HS-27A (cell line): ENCODE measurements around the gene TRNP1.
A peak's percentile ranks its signal among the peaks of the same experiment; 100 is the strongest.
"Not testable (repeated sequence)": the region's sequence is repeated elsewhere in the genome, so short reads cannot be mapped to it uniquely, and the experiment has no call there.

Experiments used
- DNase-seq: peaks from one replicate; pipeline ENCODE4 v3.0.0-alpha.2; 2012; ENCODE audit warnings: low read depth, missing footprints

TRNP1 gene, protein sequence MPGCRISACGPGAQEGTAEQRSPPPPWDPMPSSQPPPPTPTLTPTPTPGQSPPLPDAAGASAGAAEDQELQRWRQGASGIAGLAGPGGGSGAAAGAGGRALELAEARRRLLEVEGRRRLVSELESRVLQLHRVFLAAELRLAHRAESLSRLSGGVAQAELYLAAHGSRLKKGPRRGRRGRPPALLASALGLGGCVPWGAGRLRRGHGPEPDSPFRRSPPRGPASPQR

DNA sequence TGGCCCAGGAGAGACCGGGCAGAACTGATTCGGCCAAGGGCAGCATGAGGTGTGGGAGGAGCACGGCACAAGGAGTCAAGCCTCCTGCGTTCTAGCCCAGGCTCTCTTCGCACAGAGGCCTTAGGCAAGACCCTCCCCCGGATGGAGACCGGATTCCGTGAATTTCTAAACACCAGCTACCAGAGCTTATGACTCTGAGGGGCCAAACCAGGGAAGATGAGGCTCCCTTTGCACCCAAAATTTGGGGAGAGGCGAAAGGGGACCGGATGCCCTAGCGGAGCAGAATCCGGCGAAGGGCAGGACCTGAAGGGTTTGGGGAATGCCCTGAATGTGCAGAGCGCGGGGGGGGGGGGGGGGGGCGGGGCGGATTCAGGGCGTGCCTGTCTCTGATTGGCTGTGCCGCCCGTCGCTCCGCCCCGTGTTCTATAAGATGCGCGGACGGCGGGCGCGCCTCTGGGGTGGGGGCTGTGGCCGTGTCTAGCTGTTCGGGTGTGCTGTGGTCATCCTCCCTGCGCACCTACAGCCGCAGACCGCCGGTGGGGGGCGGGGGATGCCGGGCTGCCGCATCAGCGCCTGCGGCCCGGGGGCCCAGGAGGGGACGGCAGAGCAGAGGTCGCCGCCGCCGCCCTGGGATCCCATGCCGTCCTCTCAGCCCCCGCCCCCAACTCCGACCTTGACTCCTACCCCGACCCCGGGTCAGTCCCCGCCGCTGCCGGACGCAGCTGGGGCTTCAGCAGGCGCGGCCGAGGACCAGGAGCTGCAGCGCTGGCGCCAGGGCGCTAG is at the start of gene TRNP1:
TSS of gene TRNP1 (plus strand) at position 456 of the 783 bp plus-strand sequence. CDS start at position 551, 95 bp downstream.
- DNase-seq = peak; percentile 45

DNA sequence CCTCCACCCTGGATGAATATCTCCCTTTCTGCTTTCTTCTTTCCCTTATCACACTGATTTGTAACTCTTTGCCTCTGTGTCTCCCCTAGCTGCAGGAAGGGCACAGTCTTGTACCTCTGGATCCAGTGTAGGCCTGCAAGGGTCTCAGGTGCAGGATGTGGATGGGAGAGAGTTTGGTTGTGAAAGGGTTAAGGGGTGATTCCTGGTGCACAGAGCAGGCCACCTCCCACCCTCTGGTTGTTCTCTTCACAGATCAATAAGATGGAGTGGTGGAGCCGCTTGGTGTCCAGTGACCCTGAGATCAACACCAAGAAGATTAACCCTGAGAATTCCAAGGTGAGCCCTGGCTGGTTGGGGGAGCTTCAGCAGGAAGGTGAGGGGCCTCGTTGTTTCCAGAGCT is 48.4 kb upstream of the TRNP1 start:
- DNase-seq = no peak

DNA sequence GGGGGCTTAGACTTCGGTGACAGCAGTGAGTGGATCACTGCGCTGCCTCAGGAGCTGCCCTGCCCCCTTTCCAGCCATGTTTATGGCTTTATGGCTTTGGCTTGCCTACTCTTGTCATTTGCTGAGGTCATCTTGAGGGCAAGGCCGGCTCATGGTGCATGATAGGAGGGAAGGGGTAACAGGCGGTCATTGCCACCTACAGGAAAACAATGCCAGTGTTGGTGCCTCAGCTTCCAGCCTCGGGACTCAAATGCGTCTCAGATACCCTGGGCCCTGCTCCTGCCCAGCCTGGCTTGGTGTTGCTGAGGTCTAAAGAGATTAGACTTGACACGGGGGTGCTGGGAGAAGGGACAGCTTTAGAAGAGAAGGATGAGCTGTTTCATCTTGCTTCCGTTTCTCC is 47.8 kb upstream of the TRNP1 start:
- no peak for DNase-seq

DNA sequence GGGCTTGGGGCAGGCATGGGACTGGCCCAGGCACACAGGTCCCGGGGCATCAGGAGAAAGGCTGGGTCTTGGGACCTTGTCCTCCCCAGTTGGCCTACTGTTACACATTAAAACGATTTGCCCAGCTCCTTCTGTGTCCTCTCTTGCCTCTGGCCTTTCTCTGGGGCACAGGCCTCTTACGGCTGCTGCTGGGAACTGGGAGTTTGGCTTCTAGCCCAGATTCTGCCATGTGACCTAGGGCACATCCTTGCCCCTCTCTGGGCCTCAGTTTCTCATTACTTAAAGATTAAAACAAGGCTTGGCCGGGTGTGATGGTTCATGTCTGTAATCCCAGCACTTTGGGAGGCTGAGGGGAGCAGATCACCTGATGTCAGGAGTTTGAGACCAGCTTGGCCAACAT is 47.2 kb upstream of the TRNP1 start:
- no peak for DNase-seq

DNA sequence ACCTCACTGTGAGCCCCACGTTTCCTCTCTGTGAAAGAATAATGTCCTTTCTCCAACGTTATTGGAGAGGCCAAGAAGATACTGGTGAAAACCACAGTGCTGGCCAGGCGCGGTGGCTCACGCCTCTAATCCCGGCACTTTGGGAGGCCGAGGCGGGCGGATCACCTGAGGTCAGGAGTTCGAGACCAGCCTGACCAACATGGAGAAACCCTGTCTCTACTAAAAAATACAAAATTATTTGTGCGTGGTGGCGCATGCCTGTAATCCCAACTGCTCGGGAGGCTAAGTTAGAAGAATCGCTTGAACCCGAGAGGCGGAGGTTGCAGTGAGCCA is 44.8 kb upstream of the TRNP1 start:
- not testable (repeated sequence) for DNase-seq

- DNase-seq = no peak
Measured at GRCh38 chr1:26949266-26949925, 44.1 kb upstream of the TRNP1 start.

DNA sequence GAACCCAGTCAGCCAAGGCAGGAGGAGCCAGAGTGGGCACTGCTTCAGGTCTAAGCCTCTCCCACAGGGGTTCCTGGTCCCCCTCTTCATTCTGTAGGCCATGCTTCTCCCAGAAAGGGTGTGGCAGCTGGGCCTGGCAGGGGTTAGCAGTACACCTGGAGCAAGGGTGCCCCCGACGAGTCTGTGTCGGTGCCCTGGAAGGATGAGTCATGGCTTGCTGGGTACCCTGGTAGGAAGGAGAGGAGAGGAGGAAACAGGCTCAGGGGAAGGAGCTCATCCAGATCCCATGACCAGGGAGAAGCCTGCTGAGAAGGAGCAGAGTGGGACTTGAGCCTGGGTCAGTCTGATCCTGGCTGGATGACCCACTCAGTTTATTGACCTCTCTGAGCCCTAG is 43.6 kb upstream of the TRNP1 start:
- DNase-seq = no peak

- DNase-seq = no peak
Measured at GRCh38 chr1:26950602-26951001, 42.9 kb upstream of the TRNP1 start.

GRCh38 chr1:26951216-26951615 is 42.3 kb upstream of the TRNP1 start:
- DNase-seq = no peak

DNA sequence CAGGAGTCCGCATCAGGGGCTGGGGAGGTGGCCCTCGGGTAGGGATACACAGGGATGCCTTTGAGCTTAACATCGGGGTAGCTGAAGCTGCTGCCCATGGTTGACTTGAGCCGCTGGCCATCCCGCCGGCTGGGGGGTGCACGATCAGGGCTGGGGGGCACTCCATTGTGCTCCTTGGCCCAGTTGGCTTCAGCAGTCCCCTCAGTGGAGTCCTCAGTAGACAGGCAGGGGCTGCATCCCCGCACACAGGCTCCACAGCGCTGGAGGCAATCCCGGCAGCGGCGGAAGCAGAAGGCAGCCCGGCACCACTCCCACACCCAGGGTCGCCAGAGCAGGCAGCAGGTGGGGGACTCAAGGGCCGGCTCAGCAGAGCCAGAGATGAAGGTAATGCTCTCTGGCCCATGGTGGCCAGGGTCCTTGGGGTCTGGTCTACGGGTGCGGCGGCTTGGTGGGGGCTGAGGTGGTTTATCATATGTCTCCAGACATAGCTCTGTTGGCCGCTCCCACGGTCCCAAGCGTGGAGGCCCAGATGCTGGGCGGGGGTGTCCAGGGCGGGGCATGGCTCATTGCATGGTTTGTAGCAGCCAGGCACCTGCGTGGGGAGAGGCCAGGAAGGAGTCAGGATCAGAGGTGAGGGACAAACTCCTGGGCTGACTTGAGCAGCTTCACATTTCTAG is 41.5 kb upstream of the TRNP1 start:
- no peak for DNase-seq

DNA sequence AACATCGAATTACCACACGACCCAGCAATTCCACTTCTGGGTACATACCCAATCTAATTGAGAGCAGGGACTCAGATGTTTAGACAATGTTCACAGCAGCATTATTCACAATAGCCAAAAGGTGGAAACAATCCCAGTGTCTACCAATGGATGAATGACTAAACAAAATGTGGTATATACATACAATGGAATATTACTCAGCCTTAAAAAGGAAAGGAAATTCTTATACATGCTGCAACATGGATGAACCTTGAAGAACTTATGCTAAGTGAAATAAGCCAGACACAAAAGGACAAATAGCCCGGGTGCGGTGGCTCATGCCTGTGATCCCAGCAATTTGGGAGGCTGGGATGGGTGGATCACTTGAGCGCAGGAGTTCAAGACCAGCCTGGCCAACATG is 40.1 kb upstream of the TRNP1 start:
- DNase-seq = no peak

DNA sequence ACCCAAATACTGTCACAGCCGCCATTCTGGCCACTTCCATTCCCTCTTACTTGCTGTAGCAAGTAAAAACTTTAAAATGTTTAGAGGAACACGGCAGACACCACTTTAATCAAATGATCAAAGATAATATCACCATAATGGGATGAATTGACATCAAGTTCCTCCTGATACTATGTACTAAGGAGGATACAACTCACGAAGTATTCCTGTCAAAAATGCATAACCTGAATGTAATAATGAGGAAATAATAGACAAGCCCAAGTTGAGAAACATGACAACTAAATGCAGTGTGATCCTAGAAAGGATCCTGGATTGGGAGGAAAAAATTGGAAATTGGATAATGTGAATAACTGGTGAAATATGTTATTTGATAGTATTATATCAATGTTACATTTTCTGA is 37.2 kb upstream of the TRNP1 start:
- DNase-seq = no peak

DNA sequence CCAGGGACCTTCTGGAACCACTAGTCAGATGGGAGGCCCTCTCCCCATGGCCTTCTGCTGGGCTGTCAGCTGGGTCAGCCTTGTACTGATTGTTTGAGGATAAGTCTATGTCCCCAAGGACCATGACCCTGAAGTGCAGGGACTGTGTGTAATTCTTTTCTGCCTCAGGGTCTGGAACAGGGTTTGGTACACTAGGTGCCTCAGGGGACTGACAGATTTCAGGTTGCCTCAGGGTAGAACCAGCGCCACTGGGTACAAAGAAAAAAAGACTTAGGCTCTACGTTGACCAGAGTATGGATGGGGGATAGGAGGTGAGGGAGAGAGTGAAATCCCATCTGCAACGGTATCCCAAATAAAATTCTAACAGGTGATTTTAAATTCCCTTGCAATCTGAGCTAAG is 36.2 kb upstream of the TRNP1 start:
- no peak for DNase-seq

DNA sequence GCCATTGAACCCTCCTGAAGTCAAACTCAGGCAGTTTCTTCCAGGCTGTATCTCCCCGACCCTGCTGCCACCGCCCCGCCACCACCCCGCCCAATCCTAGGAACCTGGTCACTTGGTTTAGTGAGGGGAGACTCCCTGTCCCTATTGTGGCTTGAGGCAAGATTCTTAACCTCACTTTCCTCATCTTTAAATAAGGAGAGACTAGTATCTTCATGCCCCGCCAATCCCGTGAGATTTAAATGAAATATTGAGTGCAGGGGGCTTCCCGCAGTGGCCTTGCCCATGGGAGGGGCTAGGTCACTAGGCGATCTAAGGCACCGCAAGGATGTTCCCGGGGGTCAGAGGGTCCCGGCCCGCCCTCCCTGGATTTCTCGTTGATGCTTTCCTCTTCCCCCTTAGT is 34.2 kb upstream of the TRNP1 start:
- no peak for DNase-seq

DNA sequence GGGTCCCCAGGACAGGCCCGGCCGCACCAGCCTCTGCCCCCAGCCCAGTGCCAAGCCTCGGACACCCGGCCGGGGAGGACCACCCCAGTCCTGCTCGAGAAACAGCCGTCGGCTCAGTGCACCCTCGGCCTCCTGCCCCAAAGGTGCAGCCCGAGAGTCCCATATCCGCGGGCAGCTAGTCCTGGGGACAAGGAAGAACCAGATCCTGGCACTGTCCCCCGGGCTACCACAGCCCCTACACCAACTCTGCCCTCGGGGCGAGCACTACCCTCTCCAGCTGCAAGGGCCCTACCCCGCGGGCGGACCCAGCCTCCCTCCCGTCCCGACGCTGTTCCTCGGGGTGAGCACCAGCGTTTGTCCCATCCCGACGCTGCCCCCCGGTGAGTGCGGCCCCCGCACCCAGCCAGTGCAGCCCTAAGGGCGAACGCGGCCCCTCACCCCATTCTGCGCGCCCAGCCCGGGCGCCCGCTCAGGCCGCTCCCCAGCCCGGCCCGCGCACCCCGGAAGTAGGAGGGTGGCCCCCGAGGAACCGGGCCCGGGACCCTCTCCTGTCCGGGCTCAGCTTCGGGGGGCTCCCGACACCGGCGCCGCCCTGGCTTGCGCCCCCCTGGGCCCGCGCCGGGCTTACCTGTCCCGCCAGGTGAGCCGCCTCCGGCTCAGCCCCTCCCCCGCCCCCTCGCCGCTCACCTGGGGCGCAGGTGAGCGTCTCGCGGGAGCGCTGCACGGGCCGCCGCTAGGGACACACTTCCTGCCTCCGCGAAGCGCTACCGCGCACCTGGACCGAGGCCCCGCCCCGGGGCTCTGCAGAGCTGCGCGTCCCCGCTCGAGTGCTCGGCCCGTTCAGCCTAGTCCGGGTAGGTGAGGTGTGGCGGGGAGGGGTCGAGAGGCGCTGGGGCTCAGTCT is 33.5 kb upstream of the TRNP1 start, which contains the start of gene KDF1:
TSS of gene KDF1 (minus strand) at position 747 of the 903 bp plus-strand sequence. CDS start 8,088 bp downstream, outside the sequence.
- DNase-seq = no peak

- no peak for DNase-seq
Measured at GRCh38 chr1:26960625-26960966, 32.9 kb upstream of the TRNP1 start.

GRCh38 chr1:26961826-26962225 is 31.7 kb upstream of the TRNP1 start:
- DNase-seq = peak; percentile 36

GRCh38 chr1:26965213-26965612 is 28.3 kb upstream of the TRNP1 start:
- no peak for DNase-seq

GRCh38 chr1:26965628-26966027 is 27.9 kb upstream of the TRNP1 start:
- DNase-seq = no peak

DNA sequence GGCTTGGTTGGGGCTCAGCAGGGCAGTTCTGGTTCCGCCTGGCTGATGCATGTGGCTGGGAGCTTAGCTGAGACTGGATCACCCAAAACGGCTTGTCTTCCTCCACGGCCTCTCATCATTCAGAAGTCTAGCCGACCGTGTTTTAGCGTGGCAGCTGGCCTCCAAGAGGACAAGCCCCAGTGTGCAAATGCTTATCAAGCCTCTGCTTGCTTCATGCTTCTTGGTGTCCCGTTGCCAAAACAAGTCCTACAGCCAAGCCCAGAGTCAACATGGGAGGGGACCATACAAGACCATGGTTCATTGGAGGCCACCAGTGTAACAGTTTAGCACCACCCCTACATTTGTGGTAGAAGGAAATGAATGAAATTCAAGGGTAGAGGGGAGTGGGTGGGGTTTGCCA is 22.7 kb upstream of the TRNP1 start:
- no peak for DNase-seq

GRCh38 chr1:26971590-26971989 is 21.9 kb upstream of the TRNP1 start:
- DNase-seq = no peak

DNA sequence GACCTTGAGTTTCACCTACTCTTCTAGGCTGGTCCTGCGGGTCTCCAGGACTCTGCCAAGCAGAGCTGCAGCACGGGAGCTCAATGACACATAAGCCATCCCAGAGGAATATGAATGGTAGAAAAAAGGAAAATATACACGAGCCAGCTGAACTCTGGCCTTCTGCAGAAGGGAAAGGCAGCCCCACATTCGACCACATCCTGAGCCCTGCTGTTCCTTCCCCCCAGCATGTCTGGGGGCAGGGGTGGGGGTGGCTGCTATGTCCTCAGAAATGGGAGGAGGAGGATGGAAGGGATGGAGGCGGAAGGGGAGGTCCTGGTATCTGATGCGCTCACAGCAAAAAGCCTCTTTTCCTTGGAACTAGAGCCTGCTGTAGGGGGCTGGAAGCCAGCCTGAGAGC is 21.1 kb upstream of the TRNP1 start:
- DNase-seq = no peak
